HepG2 (cell line): Measurements from ENCODE around the gene FHIT.

Source experiments
- KLF16 ChIP-seq, 2 experiments: sonication (generic) in 1 of 2; formaldehyde crosslinking in 1 of 2; IDR thresholded peaks; 2 replicates each; pipeline versions ENCODE4 v1.6.1 to v1.8.0; 2016 to 2023; ENCODE audit warnings: missing genetic modification reagents in 2 of 2, missing compliant biosample characterization in 1 of 2
- NR2C2 ChIP-seq: sonication (generic); formaldehyde crosslinking; IDR thresholded peaks from 2 replicates; pipeline ENCODE4 v1.4.0; 2020; ENCODE audit warnings: missing genetic modification reagents, mild to moderate bottlenecking, moderate library complexity, borderline replicate concordance
- POLR2A ChIP-seq, 2 experiments: IDR thresholded peaks; 2 replicates each; pipeline ENCODE4 v1.6.1; 2011; ENCODE audit warnings: low read depth in 2 of 2, low read length in 2 of 2, mild to moderate bottlenecking in 1 of 2, moderate library complexity in 1 of 2; ENCODE audit not compliant: insufficient read depth in 1 of 2
- RXRA ChIP-seq: sonication (generic); formaldehyde crosslinking; IDR thresholded peaks from 2 replicates; pipeline ENCODE4 v1.5.1; 2020; ENCODE audit warnings: missing genetic modification reagents
- SIN3B ChIP-seq: fragments of 150-350 bp; IDR thresholded peaks from 2 replicates; pipeline ENCODE4 v1.6.1; 2014; ENCODE audit warnings: low read length

- TF ChIP-seq NR2C2 (CRISPR knock-in tag) (no peak), POLR2A (IDR thresholded peaks at IDR 0.05; ENCODE audit: insufficient read depth in 1 of 2, low read depth in 2 of 2, low read length in 2 of 2) (no peak), KLF16 (CRISPR knock-in tag; IDR thresholded peaks at IDR 0.05) (no peak), RXRA (no peak), SIN3B (no peak)
These were observed 508.6 kb downstream of the FHIT start for GRCh38 chr3:60742606-60743145.
